IPS-18a (cell line): ENCODE measurements around the gene INPP5F.

Experiments used
- H3K27ac ChIP-seq: one replicate; pipeline ENCODE4 v1.5.1; 2013; ENCODE audit warnings: low read length
- H3K27me3 ChIP-seq: one replicate; pipeline ENCODE4 v1.6.1; 2013; ENCODE audit warnings: mild to moderate bottlenecking, low read length; ENCODE audit not compliant: control insufficient read depth, insufficient read depth
- H3K36me3 ChIP-seq: one replicate; pipeline ENCODE4 v1.6.1; 2013; ENCODE audit warnings: low read depth, low read length; ENCODE audit not compliant: control insufficient read depth
- H3K4me1 ChIP-seq: one replicate; pipeline ENCODE4 v1.6.1; 2013; ENCODE audit warnings: low read depth, low read length; ENCODE audit not compliant: control insufficient read depth
- H3K4me3 ChIP-seq: one replicate; pipeline ENCODE4 v1.5.1; 2013; ENCODE audit warnings: low read length
- H3K9ac ChIP-seq: one replicate; pipeline ENCODE4 v1.6.1; 2013; ENCODE audit warnings: mild to moderate bottlenecking, low read length, moderate library complexity
- H3K9me3 ChIP-seq: one replicate; pipeline ENCODE4 v1.6.1; 2013; ENCODE audit warnings: low read depth, low read length; ENCODE audit not compliant: control insufficient read depth

The INPP5F gene

DNA sequence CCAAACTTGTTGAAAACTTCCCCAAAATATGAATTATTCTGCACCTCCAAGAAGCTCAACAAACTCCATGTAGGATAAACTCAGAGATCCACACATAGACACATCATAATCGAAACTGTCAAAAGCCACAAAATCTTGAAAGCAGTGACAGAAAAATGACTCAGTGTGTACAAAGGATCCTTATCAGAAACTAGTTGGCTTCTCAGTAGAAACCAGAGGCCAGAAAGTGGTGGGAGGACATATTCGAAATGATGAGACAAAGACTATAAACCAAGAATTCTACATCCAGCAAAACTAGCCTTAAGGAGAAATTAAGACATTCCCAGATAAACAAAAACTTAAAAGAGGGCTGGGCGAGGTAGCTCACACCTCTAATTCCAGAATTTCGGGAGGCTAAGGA lies 108.3 kb downstream of the INPP5F start:
- Histone ChIP-seq H3K9me3 (no peaks in the 10 kb centered on the region), H3K4me1 (no peaks in the 10 kb centered on the region), H3K4me3 (no peak overlapping the region), H3K27me3 (no peaks in the 10 kb centered on the region), H3K27ac (no peak overlapping the region), H3K36me3 (peaks cover 89% of the 10 kb centered on the region), H3K9ac (no peak overlapping the region)

GRCh38 chr10:119845656-119846055 lies 119.8 kb downstream of the INPP5F start:
- Histone ChIP-seq H3K4me1 (no peaks in the 10 kb centered on the region), H3K4me3 (no peak overlapping the region), H3K36me3 (peaks cover 94% of the 10 kb centered on the region), H3K9me3 (no peaks in the 10 kb centered on the region), H3K9ac (no peak overlapping the region), H3K27ac (no peak overlapping the region), H3K27me3 (no peaks in the 10 kb centered on the region)

DNA sequence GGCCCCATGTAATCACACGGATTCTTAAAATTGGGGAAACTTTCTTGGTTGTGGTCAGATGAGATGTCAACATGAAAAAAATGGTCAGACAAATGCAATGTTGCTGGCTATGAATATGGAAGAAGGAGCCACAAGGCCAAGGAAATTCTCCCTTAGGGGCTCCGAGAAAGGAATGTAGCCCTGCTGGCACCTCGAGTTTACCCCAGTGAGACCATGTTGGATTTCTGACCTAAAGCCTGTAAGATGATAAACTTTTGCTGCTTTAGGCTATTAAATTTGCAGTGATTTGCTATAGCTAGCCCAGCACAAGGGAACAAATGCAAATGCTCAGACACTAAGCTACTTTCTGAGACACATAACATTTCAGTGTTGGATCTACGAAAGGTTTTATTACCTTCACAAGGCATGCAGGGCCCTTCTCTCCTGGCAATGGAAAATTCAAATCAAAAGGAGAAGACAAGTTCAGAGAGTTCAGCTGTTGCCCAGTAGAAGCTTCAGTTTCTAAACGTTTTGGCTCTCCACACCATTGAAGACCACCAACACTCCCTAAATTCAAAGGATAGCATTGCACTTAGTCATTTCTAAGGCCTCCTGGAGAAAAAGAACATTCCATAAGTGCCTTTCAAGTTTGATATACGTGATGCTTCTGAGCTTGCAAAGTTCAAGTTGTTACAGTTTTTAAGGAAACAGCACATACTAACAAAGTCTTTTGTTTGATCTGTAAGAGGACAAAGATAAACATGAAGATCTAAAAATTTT lies 123.4 kb downstream of the INPP5F start:
- no peaks in the 10 kb centered on the region for H3K27me3 ChIP-seq
- peaks cover 88% of the 10 kb centered on the region for H3K36me3 ChIP-seq
- H3K9ac ChIP-seq, result no peak overlapping the region
- H3K4me1 ChIP-seq, result no peaks in the 10 kb centered on the region
- no peak overlapping the region for H3K4me3 ChIP-seq
- H3K9me3 ChIP-seq, result no peaks in the 10 kb centered on the region
- H3K27ac ChIP-seq, result peak overlapping the region; percentile 27

GRCh38 chr10:119849944-119850343 lies 124.1 kb downstream of the INPP5F start:
- Histone ChIP-seq H3K27ac (no peak overlapping the region), H3K4me1 (no peaks in the 10 kb centered on the region), H3K4me3 (no peak overlapping the region), H3K9me3 (no peaks in the 10 kb centered on the region), H3K36me3 (peaks cover 80% of the 10 kb centered on the region), H3K27me3 (no peaks in the 10 kb centered on the region), H3K9ac (no peak overlapping the region)

- no peak overlapping the region for H3K9ac ChIP-seq
- H3K27me3 ChIP-seq, result no peaks in the 10 kb centered on the region
- peaks cover 66% of the 10 kb centered on the region for H3K36me3 ChIP-seq
- no peaks in the 10 kb centered on the region for H3K9me3 ChIP-seq
- no peak overlapping the region for H3K4me3 ChIP-seq
- H3K4me1 ChIP-seq, result no peaks in the 10 kb centered on the region
- H3K27ac ChIP-seq, result no peak overlapping the region
Measured at GRCh38 chr10:119852277-119852676, 126.4 kb downstream of the INPP5F start.

DNA sequence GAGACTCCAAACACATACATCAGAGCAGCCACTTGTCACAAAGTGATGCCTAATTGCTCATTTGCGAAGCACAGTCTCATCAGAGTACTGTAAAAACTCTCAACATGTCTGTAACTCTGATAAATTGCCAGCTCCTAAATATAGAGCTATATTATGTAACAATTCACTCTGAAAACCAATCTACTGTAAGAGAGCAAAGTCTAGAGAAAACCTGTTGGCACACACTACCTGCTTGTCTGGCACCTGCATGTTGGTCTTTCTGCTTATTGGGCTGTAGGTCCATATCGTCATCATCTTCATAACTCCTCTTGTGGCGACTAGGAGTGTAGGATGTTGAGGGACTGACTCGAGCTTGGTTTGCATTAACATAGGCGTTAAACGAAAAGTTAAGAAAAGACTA lies 127.0 kb downstream of the INPP5F start:
- Histone ChIP-seq H3K27ac (no peak overlapping the region), H3K4me3 (no peak overlapping the region), H3K27me3 (no peaks in the 10 kb centered on the region), H3K9me3 (no peaks in the 10 kb centered on the region), H3K36me3 (peaks cover 66% of the 10 kb centered on the region), H3K9ac (no peak overlapping the region), H3K4me1 (no peaks in the 10 kb centered on the region)

GRCh38 chr10:119853574-119853973 lies 127.7 kb downstream of the INPP5F start:
- no peak overlapping the region for H3K4me3 ChIP-seq
- H3K36me3 ChIP-seq, result peaks cover 62% of the 10 kb centered on the region
- H3K9me3 ChIP-seq, result no peaks in the 10 kb centered on the region
- no peaks in the 10 kb centered on the region for H3K27me3 ChIP-seq
- no peak overlapping the region for H3K27ac ChIP-seq
- H3K9ac ChIP-seq, result no peak overlapping the region
- H3K4me1 ChIP-seq, result no peaks in the 10 kb centered on the region

DNA sequence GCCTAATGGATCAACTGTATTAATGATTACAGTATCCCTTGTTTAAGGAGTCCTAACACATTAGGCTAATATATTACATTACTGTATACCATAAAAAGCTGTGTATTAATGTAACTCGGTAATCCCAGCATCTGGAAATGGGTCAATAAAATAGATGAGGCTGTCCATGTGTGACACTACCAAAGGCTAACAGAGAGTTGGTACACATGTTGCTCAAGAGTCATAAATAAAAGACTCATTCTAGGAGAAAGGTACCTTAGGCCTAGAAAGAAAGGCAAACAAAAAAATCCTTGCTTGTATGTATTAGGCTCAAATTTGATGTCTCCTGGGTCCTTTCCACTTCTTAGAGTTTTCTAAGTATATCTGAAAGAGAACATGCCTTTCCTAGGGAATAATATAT lies 132.2 kb downstream of the INPP5F start:
- H3K27ac ChIP-seq, result no peak overlapping the region
- H3K4me3 ChIP-seq, result no peak overlapping the region
- no peaks in the 10 kb centered on the region for H3K27me3 ChIP-seq
- no peak overlapping the region for H3K9ac ChIP-seq
- peaks cover 34% of the 10 kb centered on the region for H3K36me3 ChIP-seq
- H3K9me3 ChIP-seq, result no peaks in the 10 kb centered on the region
- H3K4me1 ChIP-seq, result peaks cover 8% of the 10 kb centered on the region

DNA sequence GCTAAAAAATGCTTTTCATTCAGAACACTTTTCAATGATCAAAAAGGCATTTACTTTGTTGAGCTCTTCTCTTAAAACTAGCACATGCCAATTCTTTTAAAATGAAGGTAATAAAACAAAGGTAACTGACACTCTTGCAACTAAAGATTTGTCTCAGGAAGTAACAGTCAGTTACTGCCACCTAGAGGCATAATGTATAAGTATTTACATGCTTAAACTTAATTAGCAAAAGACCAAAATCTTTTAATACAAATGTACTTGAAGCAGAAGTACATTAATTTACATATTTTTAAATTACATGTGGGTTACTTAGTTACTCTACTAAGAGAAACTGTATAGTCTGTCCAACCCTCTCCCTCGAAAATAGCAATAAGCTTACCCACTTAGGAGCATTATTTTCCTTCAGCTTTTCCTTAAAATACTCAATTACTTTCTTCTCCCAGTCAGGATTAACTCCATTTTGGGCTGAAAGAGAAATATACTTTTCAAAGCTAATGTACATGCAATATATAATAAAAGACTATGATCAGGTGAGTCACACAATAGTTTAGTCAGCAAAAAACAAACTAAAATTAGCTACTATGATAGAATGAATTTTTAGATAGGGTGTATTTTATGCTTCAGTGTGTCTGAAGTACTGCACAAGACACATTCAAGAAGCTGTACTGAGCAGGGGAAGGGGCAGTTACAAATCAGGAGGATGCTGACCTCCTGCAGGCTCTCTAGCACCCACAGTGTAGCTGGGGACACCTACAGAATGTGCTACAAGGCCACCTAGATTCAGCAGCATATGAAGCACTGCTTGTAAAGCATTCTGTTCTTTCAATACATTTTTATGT lies 133.8 kb downstream of the INPP5F start:
- Histone ChIP-seq H3K4me3 (no peak overlapping the region), H3K36me3 (peaks cover 23% of the 10 kb centered on the region), H3K4me1 (peaks cover 8% of the 10 kb centered on the region), H3K27ac (no peak overlapping the region), H3K27me3 (no peaks in the 10 kb centered on the region), H3K9ac (no peak overlapping the region), H3K9me3 (no peaks in the 10 kb centered on the region)

DNA sequence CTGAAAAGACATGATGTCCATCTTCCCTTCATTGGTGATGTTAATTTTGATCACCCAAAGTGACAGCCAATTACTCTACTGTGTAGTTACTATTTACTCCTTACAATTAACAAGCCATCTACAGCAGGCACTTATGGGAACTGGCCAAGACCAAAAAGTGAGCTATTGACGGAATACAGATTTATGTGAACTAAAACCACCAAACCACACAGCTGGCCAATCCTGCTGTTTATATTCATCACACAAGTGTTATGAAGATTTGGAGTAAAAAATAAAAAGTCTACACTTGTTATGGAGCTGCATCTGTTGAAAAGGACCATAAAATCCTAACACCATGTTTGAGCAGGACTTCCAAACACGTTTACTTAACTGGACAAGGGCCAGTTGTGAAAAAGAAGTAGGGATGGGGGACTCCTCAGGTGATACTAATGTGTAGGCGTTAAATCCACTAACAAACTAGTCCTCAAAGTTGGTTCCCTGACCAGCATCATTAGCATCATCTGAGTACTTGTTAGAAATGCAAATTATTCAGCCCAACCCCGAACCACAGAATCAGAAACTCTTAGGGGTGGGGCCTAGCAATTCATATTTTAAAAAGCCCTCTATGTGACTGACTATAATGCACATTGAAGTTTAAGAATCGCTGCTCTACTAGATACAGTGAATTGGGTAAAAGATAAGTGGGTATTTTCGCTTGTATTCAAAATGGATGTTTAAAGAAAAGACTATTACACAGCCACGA lies 135.2 kb downstream of the INPP5F start:
- H3K27me3 ChIP-seq, result no peaks in the 10 kb centered on the region
- H3K9me3 ChIP-seq, result no peaks in the 10 kb centered on the region
- no peak overlapping the region for H3K27ac ChIP-seq
- H3K4me3 ChIP-seq, result no peak overlapping the region
- H3K4me1 ChIP-seq, result peaks cover 8% of the 10 kb centered on the region
- H3K9ac ChIP-seq, result no peak overlapping the region
- H3K36me3 ChIP-seq, result peaks cover 22% of the 10 kb centered on the region

GRCh38 chr10:119862524-119862923 lies 136.7 kb downstream of the INPP5F start:
- H3K4me1 ChIP-seq, result peaks cover 8% of the 10 kb centered on the region
- peaks cover 12% of the 10 kb centered on the region for H3K36me3 ChIP-seq
- no peak overlapping the region for H3K9ac ChIP-seq
- no peaks in the 10 kb centered on the region for H3K9me3 ChIP-seq
- H3K4me3 ChIP-seq, result no peak overlapping the region
- no peak overlapping the region for H3K27ac ChIP-seq
- no peaks in the 10 kb centered on the region for H3K27me3 ChIP-seq
